ENCODE results near the gene PLOD1.
"Not testable (repeated sequence)": the region's sequence is repeated elsewhere in the genome, so short reads cannot be mapped to it uniquely, and the experiment has no call there.

The PLOD1 gene

DNA sequence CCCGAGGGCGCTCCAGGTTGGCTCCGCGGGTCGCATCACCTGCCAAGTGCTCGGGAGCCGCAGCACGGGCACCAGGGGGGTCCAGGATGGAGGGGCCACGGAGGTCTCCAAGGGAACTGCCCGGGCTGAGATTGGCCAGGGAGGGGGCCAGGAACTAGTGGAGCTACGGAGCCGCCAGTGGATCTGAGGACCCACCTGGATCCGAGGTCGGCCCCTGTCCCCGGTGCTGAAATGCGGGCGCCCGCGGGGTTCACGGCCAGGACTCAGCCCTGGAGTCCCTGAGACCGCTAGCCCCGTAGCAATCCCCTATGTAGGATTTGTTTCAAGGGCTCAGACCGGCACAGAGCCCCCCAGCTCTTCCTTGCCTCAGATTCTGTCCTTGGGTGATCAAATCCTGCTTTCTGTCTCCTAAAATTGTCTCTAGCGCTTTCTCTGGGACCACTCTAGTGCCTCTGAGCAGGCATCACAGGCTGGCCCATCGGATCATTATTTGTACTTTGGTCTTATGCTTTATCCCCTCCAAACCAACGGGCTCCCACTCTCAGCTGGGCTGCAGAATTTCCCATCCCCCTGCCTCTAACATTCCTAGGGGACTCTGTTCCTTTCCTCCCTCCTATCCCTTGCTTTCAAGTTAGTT lies 35.6 kb upstream of the PLOD1 start:
- H3K4me3 ChIP-seq (ENCODE audit: low read depth in 1 of 2, low read length in 2 of 2) = no peak overlapping the region
- no peaks in the 10 kb centered on the region for H3K9me3 ChIP-seq (ENCODE audit: control insufficient read depth in 1 of 2, low read length in 2 of 2)
- no peaks in the 10 kb centered on the region for H3K27me3 ChIP-seq (ENCODE audit: low read depth, low read length)
- H3K36me3 ChIP-seq (ENCODE audit: control insufficient read depth in 1 of 2, insufficient read depth in 2 of 2, low read length in 2 of 2) = no peaks in the 10 kb centered on the region
- H3K27ac ChIP-seq (ENCODE audit: low read length) = no peak overlapping the region
- H3K4me1 ChIP-seq (ENCODE audit: control insufficient read depth in 1 of 2, insufficient read depth in 2 of 2, low read length in 2 of 2) = peaks cover 0 to 3% of the 10 kb centered on the region in 2 donors

GRCh38 chr1:11901446-11901845 lies 33.1 kb upstream of the PLOD1 start:
- H3K27me3 ChIP-seq (ENCODE audit: low read depth, low read length); H3K36me3 ChIP-seq (ENCODE audit: control insufficient read depth in 1 of 2, insufficient read depth in 2 of 2, low read length in 2 of 2); H3K4me3 ChIP-seq (ENCODE audit: low read depth in 1 of 2, low read length in 2 of 2); H3K4me1 ChIP-seq (ENCODE audit: control insufficient read depth in 1 of 2, insufficient read depth in 2 of 2, low read length in 2 of 2); H3K27ac ChIP-seq (ENCODE audit: low read length); H3K9me3 ChIP-seq (ENCODE audit: control insufficient read depth in 1 of 2, low read length in 2 of 2): not testable (repeated sequence)

DNA sequence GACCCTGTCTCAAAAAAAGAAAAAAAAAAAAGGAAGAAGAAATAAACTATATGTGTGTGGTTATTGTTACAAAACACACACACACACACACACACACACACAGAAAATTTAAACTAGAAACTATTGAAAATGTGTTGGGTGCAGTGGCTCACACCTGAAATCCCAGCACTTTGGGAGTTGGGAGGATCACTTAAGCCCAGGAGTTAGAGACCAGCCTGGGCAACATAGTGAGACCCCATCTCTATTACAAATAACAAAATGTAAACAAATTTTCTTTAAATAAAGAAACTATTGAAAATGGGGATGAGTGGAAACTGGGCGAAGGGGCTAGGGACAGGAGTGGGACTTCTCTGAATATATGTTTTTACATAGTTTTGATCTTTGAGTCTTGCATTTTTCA lies 31.3 kb upstream of the PLOD1 start:
- Histone ChIP-seq H3K4me3 (ENCODE audit: low read depth in 1 of 2, low read length in 2 of 2) (no peak overlapping the region), H3K4me1 (ENCODE audit: control insufficient read depth in 1 of 2, insufficient read depth in 2 of 2, low read length in 2 of 2) (peaks cover 0 to 3% of the 10 kb centered on the region in 2 donors), H3K27ac (ENCODE audit: low read length) (no peak overlapping the region), H3K27me3 (ENCODE audit: low read depth, low read length) (no peaks in the 10 kb centered on the region), H3K36me3 (ENCODE audit: control insufficient read depth in 1 of 2, insufficient read depth in 2 of 2, low read length in 2 of 2) (peaks cover 0 to 3% of the 10 kb centered on the region in 2 donors), H3K9me3 (ENCODE audit: control insufficient read depth in 1 of 2, low read length in 2 of 2) (no peaks in the 10 kb centered on the region)

GRCh38 chr1:11904156-11904555 lies 30.4 kb upstream of the PLOD1 start:
- H3K27ac ChIP-seq (ENCODE audit: low read length); H3K9me3 ChIP-seq (ENCODE audit: control insufficient read depth in 1 of 2, low read length in 2 of 2); H3K27me3 ChIP-seq (ENCODE audit: low read depth, low read length); H3K36me3 ChIP-seq (ENCODE audit: control insufficient read depth in 1 of 2, insufficient read depth in 2 of 2, low read length in 2 of 2); H3K4me3 ChIP-seq (ENCODE audit: low read depth in 1 of 2, low read length in 2 of 2); H3K4me1 ChIP-seq (ENCODE audit: control insufficient read depth in 1 of 2, insufficient read depth in 2 of 2, low read length in 2 of 2): not testable (repeated sequence)

- no peaks in the 10 kb centered on the region for H3K27me3 ChIP-seq (ENCODE audit: low read depth, low read length)
- no peak overlapping the region for H3K27ac ChIP-seq (ENCODE audit: low read length)
- no peaks in the 10 kb centered on the region for H3K9me3 ChIP-seq (ENCODE audit: control insufficient read depth in 1 of 2, low read length in 2 of 2)
- H3K36me3 ChIP-seq (ENCODE audit: control insufficient read depth in 1 of 2, insufficient read depth in 2 of 2, low read length in 2 of 2) = peaks cover 0 to 3% of the 10 kb centered on the region in 2 donors
- no peak overlapping the region for H3K4me3 ChIP-seq (ENCODE audit: low read depth in 1 of 2, low read length in 2 of 2)
- no peaks in the 10 kb centered on the region for H3K4me1 ChIP-seq (ENCODE audit: control insufficient read depth in 1 of 2, insufficient read depth in 2 of 2, low read length in 2 of 2)
Observed at GRCh38 chr1:11904978-11905377, 29.5 kb upstream of the PLOD1 start.

DNA sequence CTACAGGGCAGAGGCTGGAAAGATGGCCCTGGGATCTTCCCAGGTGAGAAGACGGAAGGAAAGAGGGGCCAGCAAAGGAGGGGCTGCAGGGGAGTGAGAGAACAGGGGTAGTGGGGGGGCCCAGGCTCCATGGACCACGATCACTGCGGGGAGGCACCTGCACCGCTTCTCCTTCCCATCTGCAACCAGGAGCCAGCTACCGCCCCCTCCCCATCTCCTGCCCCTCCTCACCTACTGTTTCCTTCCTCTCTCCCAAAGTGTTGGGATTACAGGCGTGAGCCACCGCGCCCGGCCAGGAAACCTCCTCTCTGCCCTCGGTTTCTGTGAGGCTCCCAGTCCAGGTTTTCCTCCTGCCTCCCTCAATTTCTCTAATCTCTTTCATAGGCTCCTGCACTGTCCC lies 27.6 kb upstream of the PLOD1 start:
- H3K9me3 ChIP-seq (ENCODE audit: control insufficient read depth in 1 of 2, low read length in 2 of 2) = no peaks in the 10 kb centered on the region
- H3K4me3 ChIP-seq (ENCODE audit: low read depth in 1 of 2, low read length in 2 of 2) = no peak overlapping the region
- no peak overlapping the region for H3K27ac ChIP-seq (ENCODE audit: low read length)
- no peaks in the 10 kb centered on the region for H3K27me3 ChIP-seq (ENCODE audit: low read depth, low read length)
- H3K36me3 ChIP-seq (ENCODE audit: control insufficient read depth in 1 of 2, insufficient read depth in 2 of 2, low read length in 2 of 2) = peaks cover 0 to 3% of the 10 kb centered on the region in 2 donors
- no peaks in the 10 kb centered on the region for H3K4me1 ChIP-seq (ENCODE audit: control insufficient read depth in 1 of 2, insufficient read depth in 2 of 2, low read length in 2 of 2)

DNA sequence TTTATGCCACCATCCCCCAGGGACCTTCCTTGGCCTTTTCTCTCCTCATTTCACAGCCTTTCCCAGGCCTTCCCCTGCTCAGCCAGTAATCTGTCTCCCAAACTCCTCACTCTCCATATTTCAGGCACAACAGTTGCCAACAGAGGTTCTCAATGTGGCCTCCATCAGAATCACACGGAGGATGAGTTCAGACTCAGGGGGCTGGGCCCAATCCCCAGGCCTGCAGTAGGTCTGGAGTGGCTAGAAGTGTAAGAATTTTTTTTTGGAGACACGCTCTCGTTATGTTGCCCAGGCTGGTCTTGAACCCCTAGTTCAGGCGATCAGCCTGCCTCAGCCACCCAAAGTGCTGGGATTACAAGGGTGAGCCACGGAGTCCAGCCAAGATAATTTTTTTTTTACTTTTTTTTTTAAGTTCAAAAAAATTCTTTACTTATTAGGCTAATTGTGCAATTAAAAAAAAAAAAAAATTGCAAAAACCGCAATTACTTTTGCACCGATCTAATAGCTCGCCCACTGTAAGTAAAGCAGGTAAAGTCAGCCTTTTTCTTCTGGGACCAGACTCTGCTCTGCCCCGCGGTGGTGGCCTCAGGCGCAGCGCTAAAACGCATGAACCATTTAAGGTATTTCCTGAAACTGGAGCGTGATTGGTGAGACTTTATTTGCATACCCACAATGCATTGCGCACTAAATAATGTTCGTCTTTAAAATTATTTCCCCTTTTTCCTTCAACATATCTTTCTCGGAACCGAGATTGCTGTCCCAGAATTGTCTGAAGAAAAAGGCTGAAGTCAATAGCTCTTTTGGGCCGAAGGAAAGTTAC lies 27.0 kb upstream of the PLOD1 start:
- Histone ChIP-seq H3K4me3 (ENCODE audit: low read depth in 1 of 2, low read length in 2 of 2) (peak overlapping the region; percentile 80), H3K27ac (ENCODE audit: low read length) (peak overlapping the region; percentile 99), H3K27me3 (ENCODE audit: low read depth, low read length) (no peaks in the 10 kb centered on the region), H3K36me3 (ENCODE audit: control insufficient read depth in 1 of 2, insufficient read depth in 2 of 2, low read length in 2 of 2) (peaks cover 0 to 3% of the 10 kb centered on the region in 2 donors), H3K4me1 (ENCODE audit: control insufficient read depth in 1 of 2, insufficient read depth in 2 of 2, low read length in 2 of 2) (no peaks in the 10 kb centered on the region), H3K9me3 (ENCODE audit: control insufficient read depth in 1 of 2, low read length in 2 of 2) (no peaks in the 10 kb centered on the region)

DNA sequence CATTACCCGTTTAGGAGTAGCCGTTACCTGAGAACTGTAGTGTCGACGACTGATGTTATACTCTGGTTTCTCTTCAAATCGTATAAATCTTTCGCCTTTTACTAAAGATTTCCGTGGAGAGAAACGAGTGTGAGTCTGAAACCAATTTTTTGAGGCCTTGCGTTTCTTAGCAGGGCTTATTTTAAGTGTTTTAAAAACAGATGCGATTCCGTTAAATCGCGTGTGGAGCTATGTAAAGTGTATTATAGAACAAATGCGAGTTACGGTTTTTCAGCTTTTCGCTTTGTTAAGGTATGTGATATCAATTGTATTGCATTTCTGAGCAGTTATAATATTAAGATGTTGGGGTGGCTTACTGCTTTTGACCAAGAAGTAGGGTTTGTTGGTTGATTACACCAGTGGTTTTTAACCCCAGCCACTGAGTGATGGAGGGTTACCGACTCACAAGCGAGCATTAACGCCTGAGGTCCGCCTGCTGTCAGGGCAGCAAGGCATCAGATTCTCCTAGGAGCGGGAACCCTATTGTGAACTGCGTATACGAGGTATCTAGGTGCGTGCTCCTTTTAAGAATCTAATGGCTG lies 26.3 kb upstream of the PLOD1 start:
- peaks cover 0 to 3% of the 10 kb centered on the region in 2 donors for H3K36me3 ChIP-seq (ENCODE audit: control insufficient read depth in 1 of 2, insufficient read depth in 2 of 2, low read length in 2 of 2)
- no peaks in the 10 kb centered on the region for H3K9me3 ChIP-seq (ENCODE audit: control insufficient read depth in 1 of 2, low read length in 2 of 2)
- no peaks in the 10 kb centered on the region for H3K4me1 ChIP-seq (ENCODE audit: control insufficient read depth in 1 of 2, insufficient read depth in 2 of 2, low read length in 2 of 2)
- H3K27ac ChIP-seq (ENCODE audit: low read length) = peak overlapping the region; percentile 99
- H3K4me3 ChIP-seq (ENCODE audit: low read depth in 1 of 2, low read length in 2 of 2) = peak overlapping the region; percentile 80
- no peaks in the 10 kb centered on the region for H3K27me3 ChIP-seq (ENCODE audit: low read depth, low read length)

- H3K27me3 ChIP-seq (ENCODE audit: low read depth, low read length); H3K9me3 ChIP-seq (ENCODE audit: control insufficient read depth in 1 of 2, low read length in 2 of 2); H3K27ac ChIP-seq (ENCODE audit: low read length); H3K4me1 ChIP-seq (ENCODE audit: control insufficient read depth in 1 of 2, insufficient read depth in 2 of 2, low read length in 2 of 2); H3K4me3 ChIP-seq (ENCODE audit: low read depth in 1 of 2, low read length in 2 of 2); H3K36me3 ChIP-seq (ENCODE audit: control insufficient read depth in 1 of 2, insufficient read depth in 2 of 2, low read length in 2 of 2): not testable (repeated sequence)
Observed at GRCh38 chr1:11910914-11911228, 23.6 kb upstream of the PLOD1 start.

GRCh38 chr1:11912000-11912399 lies 22.5 kb upstream of the PLOD1 start:
- Histone ChIP-seq H3K4me1 (ENCODE audit: control insufficient read depth in 1 of 2, insufficient read depth in 2 of 2, low read length in 2 of 2) (no peaks in the 10 kb centered on the region), H3K27ac (ENCODE audit: low read length) (no peak overlapping the region), H3K27me3 (ENCODE audit: low read depth, low read length) (no peaks in the 10 kb centered on the region), H3K9me3 (ENCODE audit: control insufficient read depth in 1 of 2, low read length in 2 of 2) (no peaks in the 10 kb centered on the region), H3K36me3 (ENCODE audit: control insufficient read depth in 1 of 2, insufficient read depth in 2 of 2, low read length in 2 of 2) (peaks cover 0 to 3% of the 10 kb centered on the region in 2 donors), H3K4me3 (ENCODE audit: low read depth in 1 of 2, low read length in 2 of 2) (no peak overlapping the region)

- H3K27me3 ChIP-seq (ENCODE audit: low read depth, low read length); H3K27ac ChIP-seq (ENCODE audit: low read length); H3K36me3 ChIP-seq (ENCODE audit: control insufficient read depth in 1 of 2, insufficient read depth in 2 of 2, low read length in 2 of 2); H3K9me3 ChIP-seq (ENCODE audit: control insufficient read depth in 1 of 2, low read length in 2 of 2); H3K4me3 ChIP-seq (ENCODE audit: low read depth in 1 of 2, low read length in 2 of 2); H3K4me1 ChIP-seq (ENCODE audit: control insufficient read depth in 1 of 2, insufficient read depth in 2 of 2, low read length in 2 of 2): not testable (repeated sequence)
Observed at GRCh38 chr1:11912482-11913216, 21.9 kb upstream of the PLOD1 start.

All from muscle layer of duodenum (tissue), 2 donors.